HCT116 (cell line): ENCODE measurements around the gene TMEM256.

Experiments
- TCF7L2 ChIP-seq: IDR thresholded peaks from 2 replicates; pipeline ENCODE4 v1.7.0; 2011; ENCODE audit warnings: borderline replicate concordance, inconsistent platforms; ENCODE audit not compliant: insufficient read depth, insufficient read length; ENCODE audit errors: extremely low read depth
- ZNF274 ChIP-seq: fragments of 200-500 bp; sonication (Bioruptor generic); IDR thresholded peaks from 2 replicates; pipeline ENCODE4 v1.6.1; 2014; ENCODE audit warnings: mild to moderate bottlenecking, low read depth, low read length, inconsistent platforms
- TF ChIP-seq, protein P1 (sequence below), 3 experiments: fragments of 200-600 bp in 1 of 3; sonication (generic) in 1 of 3; IDR thresholded peaks in 2 of 3; conservative IDR thresholded peaks in 1 of 3; 2 replicates each; pipeline ENCODE4 v1.5.1; 2012 to 2017; ENCODE audit warnings: low read depth in 2 of 3, low read length in 2 of 3, antibody characterized with exemption in 1 of 3, borderline replicate concordance in 1 of 3, control low read depth in 1 of 3, mild to moderate bottlenecking in 1 of 3, mixed read lengths in 1 of 3, mixed run types in 1 of 3, moderate library complexity in 1 of 3; ENCODE audit not compliant: insufficient read depth in 1 of 3

DNA sequence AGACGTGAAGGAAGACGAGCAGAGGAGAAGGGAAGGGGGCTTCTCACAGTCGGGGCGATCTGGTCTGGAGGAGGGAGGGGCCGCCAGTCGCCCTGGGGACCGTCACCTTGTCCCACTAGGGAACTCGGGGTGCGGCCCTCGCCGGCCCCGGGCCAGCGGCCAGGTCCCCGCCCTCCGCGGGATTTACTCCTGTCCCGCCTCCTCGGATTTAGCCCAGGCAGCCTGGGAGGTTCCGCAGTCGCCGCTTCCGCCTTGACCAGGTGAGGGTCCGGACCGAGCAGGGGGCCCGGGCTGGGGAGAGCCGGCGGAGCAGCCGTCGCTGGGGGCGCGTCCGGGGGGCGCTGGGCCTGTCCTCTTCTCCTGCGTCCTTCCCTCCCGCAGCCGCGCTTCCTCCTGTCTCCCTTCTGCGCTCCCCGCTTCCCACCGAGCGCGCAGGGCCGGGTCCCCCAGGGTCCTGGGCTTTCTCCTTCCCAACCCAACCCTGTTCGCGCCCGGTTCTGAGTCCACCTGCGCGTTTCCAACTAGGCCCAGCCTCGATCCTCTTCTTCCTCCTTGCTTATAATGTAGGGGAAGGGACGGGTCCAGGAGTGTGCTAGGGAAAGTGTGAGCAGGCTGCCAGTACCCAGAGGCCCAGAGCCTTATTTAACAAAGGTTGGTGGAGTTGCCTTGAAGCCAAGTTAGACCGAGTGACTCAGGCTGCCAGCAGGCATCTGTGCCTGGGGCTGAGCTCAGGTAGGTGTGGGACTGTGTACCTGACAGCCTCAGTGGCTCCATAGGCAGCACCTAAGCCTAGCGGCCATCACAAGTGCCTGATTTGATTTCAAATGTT lies 22.8 kb downstream of the TMEM256 start, which contains the start of gene TNK1:
- TF ChIP-seq, protein P1, sequence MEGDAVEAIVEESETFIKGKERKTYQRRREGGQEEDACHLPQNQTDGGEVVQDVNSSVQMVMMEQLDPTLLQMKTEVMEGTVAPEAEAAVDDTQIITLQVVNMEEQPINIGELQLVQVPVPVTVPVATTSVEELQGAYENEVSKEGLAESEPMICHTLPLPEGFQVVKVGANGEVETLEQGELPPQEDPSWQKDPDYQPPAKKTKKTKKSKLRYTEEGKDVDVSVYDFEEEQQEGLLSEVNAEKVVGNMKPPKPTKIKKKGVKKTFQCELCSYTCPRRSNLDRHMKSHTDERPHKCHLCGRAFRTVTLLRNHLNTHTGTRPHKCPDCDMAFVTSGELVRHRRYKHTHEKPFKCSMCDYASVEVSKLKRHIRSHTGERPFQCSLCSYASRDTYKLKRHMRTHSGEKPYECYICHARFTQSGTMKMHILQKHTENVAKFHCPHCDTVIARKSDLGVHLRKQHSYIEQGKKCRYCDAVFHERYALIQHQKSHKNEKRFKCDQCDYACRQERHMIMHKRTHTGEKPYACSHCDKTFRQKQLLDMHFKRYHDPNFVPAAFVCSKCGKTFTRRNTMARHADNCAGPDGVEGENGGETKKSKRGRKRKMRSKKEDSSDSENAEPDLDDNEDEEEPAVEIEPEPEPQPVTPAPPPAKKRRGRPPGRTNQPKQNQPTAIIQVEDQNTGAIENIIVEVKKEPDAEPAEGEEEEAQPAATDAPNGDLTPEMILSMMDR (IDR thresholded peaks at IDR 0.05 in 2 of 3, conservative IDR thresholded peaks at IDR 0.05 in 1 of 3; ENCODE audit: borderline replicate concordance in 1 of 3, insufficient read depth in 1 of 3, low read depth in 2 of 3, low read length in 2 of 3), result no peak
- TF ChIP-seq ZNF274 (no peak), TCF7L2 (no peak)
